ENCODE measurements around the gene SLC25A25. TPM values are rescaled to one million over a fixed set of nuclear protein-coding genes. Genes with fewer than 3 reads are reported as not detected.

SLC25A25 gene
- total RNA-seq, 1 donor from 2014 or later, result 14.7 TPM

DNA sequence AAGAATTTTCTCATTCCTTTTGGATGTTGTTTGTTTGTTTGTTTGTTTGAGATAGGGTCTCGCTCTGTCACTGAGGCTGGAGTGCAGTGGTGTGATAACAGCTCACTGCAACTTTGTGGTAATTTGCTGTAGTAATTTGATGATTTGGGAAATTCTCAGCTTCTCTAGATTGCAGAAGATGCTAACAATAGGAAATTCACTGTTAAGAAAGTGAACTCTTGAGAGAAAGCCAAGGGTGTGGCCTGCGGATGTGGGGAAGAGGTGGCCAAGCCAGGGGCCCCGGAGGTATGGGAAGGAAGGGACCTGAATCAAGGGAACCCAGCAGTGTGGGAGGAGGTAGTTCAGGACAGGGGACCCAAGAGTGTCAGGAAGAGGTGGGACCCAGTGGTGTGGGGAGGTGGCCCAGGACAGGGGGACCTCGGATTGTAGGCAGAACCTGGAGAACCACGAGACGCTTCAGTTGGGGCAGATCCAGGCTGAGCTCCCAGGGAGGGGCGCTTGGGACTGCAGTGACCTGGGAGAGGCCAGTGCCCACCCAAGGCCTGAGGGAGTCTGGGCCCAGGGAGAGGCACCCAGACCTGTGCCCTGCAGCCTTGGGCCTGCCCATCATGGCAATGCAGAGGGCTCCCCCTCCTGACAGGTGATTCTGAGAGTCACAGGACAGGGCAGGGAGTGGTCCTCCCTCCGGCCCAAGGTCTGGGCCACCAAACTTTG is 75.7 kb downstream of the SLC25A25 start:
- DNase-seq (ENCODE audit: low read depth, low spot score), result no peak

- no peak for DNase-seq (ENCODE audit: low read depth, low spot score)
Measured at GRCh38 chr9:128144239-128145181, 76.5 kb downstream of the SLC25A25 start.

DNA sequence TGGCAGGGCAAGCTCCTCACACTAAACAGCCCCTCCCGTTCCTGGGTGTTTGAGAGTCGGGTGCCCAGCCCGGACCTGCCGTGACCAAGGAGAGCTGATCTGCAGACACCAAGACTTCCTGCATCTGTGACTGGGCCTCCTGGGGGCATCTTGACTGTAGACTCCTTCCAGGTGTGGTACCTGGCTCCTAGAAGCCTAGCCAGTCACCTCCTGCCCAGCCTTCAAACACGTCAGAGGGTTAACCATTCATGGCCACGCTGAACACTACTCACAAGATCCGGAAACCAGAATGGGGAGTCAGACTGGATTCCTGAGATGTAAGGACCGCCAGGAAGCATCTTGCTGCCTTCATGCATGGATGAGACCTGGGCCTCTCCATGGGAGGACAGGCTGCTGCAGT is 77.5 kb downstream of the SLC25A25 start:
- DNase-seq (ENCODE audit: low read depth, low spot score), result no peak

GRCh38 chr9:128145951-128146351 is 77.9 kb downstream of the SLC25A25 start:
- no peak for DNase-seq (ENCODE audit: low read depth, low spot score)

GRCh38 chr9:128146591-128147120 is 78.6 kb downstream of the SLC25A25 start:
- no peak for DNase-seq (ENCODE audit: low read depth, low spot score)

DNA sequence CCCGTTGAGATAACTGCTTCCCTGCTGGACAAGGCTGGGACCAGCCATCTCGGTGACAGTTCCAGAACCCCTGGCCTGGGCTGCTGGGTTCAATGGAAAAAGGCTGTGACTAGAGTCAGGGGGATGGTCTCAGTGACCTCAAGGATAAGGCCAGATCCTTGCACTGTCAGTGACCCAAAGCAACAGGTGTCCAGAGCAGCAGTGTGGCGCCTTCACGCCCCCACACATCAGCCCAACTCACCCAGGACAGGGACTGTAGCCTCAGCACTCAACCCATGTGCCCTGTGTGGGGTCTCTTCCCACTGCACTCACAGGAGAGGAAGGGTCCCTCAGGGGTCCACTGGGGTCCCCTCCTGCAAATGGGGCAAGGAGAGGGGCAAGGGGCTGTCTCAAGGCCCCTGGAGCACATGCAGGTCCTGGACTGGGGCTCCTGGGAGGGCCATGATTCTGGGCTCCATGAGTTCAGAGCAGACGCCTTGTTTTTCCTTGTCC is 80.5 kb downstream of the SLC25A25 start:
- no peak for DNase-seq (ENCODE audit: low read depth, low spot score)

GRCh38 chr9:128149001-128149701 is 81.1 kb downstream of the SLC25A25 start, which contains the start of gene LCN2:
TSS of gene LCN2 (plus strand) at chr9:128149453. CDS start at chr9:128149526, 73 bp downstream.
- no peak for DNase-seq (ENCODE audit: low read depth, low spot score)

GRCh38 chr9:128149951-128150593 is 82.0 kb downstream of the SLC25A25 start:
- DNase-seq (ENCODE audit: low read depth, low spot score), result no peak

- DNase-seq (ENCODE audit: low read depth, low spot score), result no peak
Measured at GRCh38 chr9:128150594-128151308, 82.7 kb downstream of the SLC25A25 start.

GRCh38 chr9:128151309-128152132 is 83.5 kb downstream of the SLC25A25 start:
- no peak for DNase-seq (ENCODE audit: low read depth, low spot score)

DNA sequence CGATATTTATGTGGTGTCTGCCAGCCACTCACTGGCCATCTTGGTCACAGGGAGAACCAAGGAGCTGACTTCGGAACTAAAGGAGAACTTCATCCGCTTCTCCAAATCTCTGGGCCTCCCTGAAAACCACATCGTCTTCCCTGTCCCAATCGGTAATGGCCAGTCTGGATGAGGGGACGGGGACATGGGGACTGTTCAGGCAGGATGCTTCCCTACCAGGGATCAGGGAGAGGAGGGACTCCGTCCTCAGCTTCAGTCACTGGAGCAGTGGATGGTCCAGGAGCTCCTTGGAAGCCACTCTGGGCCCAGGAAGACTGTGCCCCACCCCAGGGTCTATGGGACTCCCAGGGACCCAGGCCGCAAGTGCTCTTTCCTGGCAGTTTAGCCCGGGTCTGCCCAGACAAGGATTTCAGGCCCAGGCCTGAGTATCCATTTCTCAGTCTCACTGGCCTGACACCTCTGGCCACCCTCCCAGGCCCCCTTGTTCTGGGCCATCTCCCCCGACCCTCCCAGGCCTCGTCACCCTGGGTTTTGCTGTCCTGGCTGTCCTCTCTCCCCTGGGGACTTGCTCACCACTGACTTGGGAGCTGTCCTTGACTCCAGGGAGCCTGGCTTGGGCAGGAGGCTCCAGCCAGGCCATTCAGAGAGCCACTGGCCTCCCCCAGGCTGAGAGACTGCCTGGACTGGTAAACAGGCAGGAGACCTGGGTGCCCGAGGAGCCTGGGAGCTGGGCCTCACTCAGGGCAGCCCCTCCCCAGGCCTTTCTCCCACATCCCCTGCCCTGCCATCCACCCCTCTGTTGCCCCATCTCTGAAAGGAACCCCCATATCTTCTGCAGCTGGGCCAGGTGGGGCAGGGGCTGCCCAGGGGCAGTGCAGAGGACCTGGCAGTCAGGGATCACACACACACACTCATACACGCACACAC is 84.4 kb downstream of the SLC25A25 start:
- DNase-seq (ENCODE audit: low read depth, low spot score), result no peak

DNA sequence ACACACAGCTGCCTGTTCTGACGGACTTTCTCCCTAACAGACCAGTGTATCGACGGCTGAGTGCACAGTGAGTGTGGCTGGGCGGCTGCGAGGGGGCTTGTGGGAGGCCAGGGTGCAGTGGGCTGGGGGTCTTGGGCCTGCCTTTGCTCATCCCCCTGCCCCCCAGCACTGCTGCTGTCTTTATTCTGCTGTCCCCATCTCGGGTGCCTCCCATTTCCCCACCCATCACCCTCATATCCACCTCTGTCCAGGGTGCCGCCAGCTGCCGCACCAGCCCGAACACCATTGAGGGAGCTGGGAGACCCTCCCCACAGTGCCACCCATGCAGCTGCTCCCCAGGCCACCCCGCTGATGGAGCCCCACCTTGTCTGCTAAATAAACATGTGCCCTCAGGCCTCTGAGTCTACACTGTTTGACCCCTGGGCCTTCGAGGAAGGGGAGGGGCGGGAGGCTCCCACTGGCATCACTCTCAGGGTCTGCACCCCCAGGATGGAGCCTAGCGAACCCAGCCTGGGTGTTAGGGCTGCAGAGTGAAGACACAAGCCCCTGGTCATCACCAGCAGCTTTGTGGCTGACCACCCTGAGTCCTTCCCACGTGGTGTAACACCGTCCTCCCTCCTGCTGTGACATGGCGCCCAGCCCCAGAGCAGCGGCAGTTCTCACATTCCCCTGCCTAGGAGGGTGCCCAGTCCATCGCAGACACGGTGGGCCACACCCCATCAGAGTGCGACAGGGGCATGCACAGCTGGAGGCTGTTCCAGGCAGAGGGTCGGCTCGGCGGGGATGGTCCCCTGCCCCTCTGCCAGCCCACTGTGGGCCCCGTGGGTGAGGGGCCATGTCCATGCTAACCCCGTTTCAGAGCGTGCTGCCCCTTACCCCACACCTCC is 85.3 kb downstream of the SLC25A25 start:
- no peak for DNase-seq (ENCODE audit: low read depth, low spot score)

DNA sequence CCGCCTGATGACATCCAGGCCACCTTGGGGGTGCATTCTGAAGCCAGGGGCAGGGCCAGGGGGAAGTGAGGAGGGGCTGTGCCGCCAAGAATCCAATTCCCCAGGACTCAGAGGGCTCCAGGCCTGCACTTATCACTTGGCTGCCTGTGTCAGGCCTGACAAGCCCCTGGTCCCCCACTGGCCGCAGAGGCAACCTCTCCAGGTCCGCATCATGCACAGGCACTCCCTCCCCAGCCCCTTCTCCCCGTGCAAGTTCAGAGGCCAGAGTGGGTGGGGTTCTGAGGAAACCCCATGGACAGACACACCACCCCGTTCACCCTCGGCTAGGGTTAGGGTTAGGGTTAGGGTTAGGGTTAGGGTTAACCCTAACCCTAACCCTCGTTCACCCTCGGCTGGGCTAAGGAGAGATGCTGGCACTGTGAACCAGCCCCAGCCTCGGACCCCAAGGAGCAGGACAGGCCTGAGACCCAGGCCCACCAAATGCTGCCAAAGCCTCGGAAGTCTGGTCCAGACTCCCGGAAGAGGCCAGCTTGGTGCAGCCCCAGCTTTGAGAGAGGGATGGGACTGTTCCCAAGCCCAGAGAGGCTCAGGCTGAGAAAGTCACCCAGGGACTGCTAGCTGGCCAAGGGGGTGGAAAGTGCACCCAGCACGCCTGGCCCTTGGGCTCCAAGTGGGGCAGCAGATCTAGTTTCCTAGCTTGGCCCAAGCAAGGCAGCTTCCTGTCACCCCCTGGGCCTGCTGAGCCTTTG is 86.1 kb downstream of the SLC25A25 start:
- DNase-seq (ENCODE audit: low read depth, low spot score), result no peak

DNA sequence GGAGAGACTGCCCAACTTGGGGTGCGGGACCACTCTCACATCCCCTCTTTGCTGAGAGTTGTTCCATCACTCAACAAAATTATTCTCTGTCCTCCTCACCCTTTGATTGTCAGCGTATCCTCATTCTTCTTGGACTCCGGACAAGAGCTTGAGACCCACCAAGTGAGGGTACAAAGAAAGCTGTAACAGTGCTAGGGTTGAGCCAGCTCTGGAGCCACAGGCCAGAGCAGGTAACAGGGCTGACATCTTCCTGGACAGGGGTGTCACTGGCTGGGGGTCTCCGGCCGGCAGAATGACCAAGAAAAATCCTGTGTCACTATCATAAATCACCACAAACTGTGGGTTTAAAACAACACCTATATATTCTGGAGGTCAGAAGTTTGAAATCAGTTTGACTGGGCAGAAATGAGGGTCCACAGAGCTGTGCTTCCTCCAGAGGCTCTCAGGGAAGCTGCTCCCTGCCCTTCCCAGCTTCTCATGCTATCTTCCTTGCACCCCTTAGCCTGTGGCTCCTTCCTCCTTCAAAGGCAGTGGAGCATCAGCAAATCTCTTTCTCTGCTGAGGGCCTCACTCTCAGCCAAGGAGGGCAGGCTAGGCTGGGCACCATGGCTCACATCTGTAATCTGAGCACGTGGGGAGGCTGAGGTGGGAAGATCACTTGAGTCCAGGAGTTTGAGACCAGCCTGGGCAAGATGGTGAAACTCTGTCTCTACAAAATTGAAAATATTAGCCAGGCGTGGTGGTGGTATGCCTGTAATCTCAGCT is 87.9 kb downstream of the SLC25A25 start:
- DNase-seq (ENCODE audit: low read depth, low spot score), result no peak

Measured in pulmonary artery endothelial cell (primary cell).